ENCODE data around the gene PLBD1. TPM values are rescaled to one million over a fixed set of nuclear protein-coding genes. Genes with fewer than 3 reads are reported as not detected.

Gene PLBD1
- polyA plus RNA-seq, 2 of the 4 experiments (the other 2 are of a cell fraction) = 4.9 to 10.3 TPM

DNA sequence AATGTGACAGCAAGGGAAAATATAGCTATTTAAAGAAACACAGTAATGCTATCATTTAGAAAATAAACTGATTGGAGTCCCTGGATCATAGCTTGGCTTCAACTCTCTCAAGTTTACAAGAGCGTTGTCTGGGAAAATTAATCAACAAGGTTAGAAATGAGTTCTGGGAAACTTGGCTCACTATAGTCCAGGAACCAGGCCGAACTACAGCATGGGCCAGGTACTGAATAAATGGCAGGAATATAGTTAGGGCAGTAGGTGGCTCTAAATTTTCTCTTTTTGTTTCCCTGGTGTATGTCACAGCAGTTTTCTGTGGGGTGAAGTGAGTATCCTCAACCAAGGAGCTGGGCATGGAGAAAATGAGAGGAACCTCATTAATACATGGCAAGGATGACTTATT lies 72.4 kb downstream of the PLBD1 start (continued):
- TF ChIP-seq NFE2L2 (conservative IDR thresholded peaks at IDR 0.05; ENCODE audit: low read length) (no peak), NR3C1 (IDR thresholded peaks at IDR 0.05) (no peak)

DNA sequence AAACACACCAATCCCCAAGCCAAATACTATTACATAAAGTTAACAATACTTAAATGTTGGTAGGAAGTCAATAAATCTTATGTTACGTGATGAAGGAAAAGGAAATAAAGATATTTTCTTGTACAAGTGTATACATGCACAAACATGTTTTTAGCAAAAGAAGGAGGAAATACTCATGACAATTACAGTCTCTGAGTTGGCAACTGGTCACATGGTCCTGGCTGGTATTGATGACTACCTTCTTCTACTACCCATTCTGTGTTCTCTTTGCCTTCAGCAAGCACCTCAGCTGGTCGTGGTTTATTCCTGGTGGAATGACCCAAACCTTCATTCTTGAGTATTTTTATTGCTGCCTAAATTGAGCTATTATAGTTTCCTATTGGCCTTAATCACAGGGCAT lies 84.8 kb downstream of the PLBD1 start:
- H3K9me3 ChIP-seq = no peaks in the 10 kb centered on the region
- H3K4me2 ChIP-seq = no peak overlapping the region
- DNase-seq (ENCODE audit: low read depth in 1 of 2, low spot score in 1 of 2) = no peak
- WGBS (ENCODE audit: missing lambda C conversion rate) = 77% methylated on average over 2 of the region's 2 CpGs
- POLR2A ChIA-PET = no interaction called here
- no peak for TF ChIP-seq MAX (IDR thresholded peaks at IDR 0.05)
- TF ChIP-seq ESRRA (IDR thresholded peaks at IDR 0.05; ENCODE audit: borderline replicate concordance, low read length) = no peak
- no peak for TF ChIP-seq ZNF302 (CRISPR knock-in tag; IDR thresholded peaks at IDR 0.05)
- TF ChIP-seq HOXB13 (CRISPR knock-in tag; IDR thresholded peaks at IDR 0.05; ENCODE audit: low read depth) = no peak
- TF ChIP-seq EHMT2 (IDR thresholded peaks at IDR 0.05; ENCODE audit: low read depth) = no peak
- TF ChIP-seq MAZ (IDR thresholded peaks at IDR 0.05; ENCODE audit: borderline replicate concordance, low read depth, low read length) = no peak
- no peak for TF ChIP-seq GATA3 (IDR thresholded peaks at IDR 0.05; ENCODE audit: borderline replicate concordance)
- TF ChIP-seq, protein P1, sequence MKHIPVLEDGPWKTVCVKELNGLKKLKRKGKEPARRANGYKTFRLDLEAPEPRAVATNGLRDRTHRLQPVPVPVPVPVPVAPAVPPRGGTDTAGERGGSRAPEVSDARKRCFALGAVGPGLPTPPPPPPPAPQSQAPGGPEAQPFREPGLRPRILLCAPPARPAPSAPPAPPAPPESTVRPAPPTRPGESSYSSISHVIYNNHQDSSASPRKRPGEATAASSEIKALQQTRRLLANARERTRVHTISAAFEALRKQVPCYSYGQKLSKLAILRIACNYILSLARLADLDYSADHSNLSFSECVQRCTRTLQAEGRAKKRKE (CRISPR knock-in tag; IDR thresholded peaks at IDR 0.05; ENCODE audit: low read depth) = no peak
- no peak for TF ChIP-seq RCOR1 (IDR thresholded peaks at IDR 0.05; ENCODE audit: low read depth, low read length)
- no peak for TF ChIP-seq BHLHE40 (IDR thresholded peaks at IDR 0.05; ENCODE audit: low read depth, low read length)
- no peak for TF ChIP-seq JUN (IDR thresholded peaks at IDR 0.05)
- TF ChIP-seq RAD21 (conservative IDR thresholded peaks at IDR 0.05 in 1 of 2, IDR thresholded peaks at IDR 0.05 in 1 of 2) = no peak
- TF ChIP-seq ZFP36 (IDR thresholded peaks at IDR 0.05; ENCODE audit: borderline replicate concordance, partially characterized antibody) = no peak
- TF ChIP-seq, protein P2, sequence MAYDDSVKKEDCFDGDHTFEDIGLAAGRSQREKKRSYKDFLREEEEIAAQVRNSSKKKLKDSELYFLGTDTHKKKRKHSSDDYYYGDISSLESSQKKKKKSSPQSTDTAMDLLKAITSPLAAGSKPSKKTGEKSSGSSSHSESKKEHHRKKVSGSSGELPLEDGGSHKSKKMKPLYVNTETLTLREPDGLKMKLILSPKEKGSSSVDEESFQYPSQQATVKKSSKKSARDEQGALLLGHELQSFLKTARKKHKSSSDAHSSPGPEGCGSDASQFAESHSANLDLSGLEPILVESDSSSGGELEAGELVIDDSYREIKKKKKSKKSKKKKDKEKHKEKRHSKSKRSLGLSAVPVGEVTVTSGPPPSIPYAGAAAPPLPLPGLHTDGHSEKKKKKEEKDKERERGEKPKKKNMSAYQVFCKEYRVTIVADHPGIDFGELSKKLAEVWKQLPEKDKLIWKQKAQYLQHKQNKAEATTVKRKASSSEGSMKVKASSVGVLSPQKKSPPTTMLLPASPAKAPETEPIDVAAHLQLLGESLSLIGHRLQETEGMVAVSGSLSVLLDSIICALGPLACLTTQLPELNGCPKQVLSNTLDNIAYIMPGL (CRISPR knock-in tag; IDR thresholded peaks at IDR 0.05; ENCODE audit: borderline replicate concordance) = no peak
- no peaks in the 10 kb centered on the region for H3K4me1 ChIP-seq
- CTCF ChIA-PET = no interaction called here
- FAIRE-seq = no peak
- ATAC-seq = no peak
- no peak overlapping the region for H3K4me3 ChIP-seq
- H3K27ac ChIP-seq = no peak overlapping the region

GRCh38 chr12:14482361-14482760 lies 85.3 kb downstream of the PLBD1 start:
- no peak for ATAC-seq
- no peak for DNase-seq (ENCODE audit: low read depth in 1 of 2, low spot score in 1 of 2)
- 94% methylated on average over 1 of the region's 1 CpG for WGBS (ENCODE audit: missing lambda C conversion rate)
- POLR2A ChIA-PET = no interaction called here
- no peak for FAIRE-seq
- Histone ChIP-seq H3K4me2 (no peak overlapping the region), H3K4me1 (no peaks in the 10 kb centered on the region), H3K4me3 (no peak overlapping the region), H3K9me3 (no peaks in the 10 kb centered on the region), H3K27ac (no peak overlapping the region)
- TF ChIP-seq CTCF (IDR thresholded peaks at IDR 0.05) = no peak
- CTCF ChIA-PET = no interaction called here

DNA sequence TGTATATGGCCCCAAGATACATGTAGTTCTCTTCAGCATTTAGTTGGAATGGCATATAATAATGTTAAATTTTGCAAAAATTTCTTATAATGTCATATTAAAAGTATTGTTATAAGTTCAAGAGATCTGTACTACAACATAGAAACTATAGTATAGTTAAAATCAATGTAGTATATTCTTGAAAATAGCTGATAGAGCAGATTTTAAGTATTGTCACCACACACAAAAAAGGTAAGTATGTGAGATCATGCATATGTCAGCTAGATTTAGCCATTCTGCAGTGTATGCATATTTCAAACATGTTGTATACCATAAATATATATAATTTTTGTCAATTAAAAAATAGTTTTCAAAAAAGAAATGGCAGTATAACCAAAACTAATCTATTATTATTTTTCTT lies 86.5 kb downstream of the PLBD1 start:
- H3K27ac ChIP-seq = no peak overlapping the region
- DNase-seq (ENCODE audit: low read depth in 1 of 2, low spot score in 1 of 2) (no peak), FAIRE-seq (no peak), ATAC-seq (no peak)
- H3K4me3 ChIP-seq = no peak overlapping the region
- ChIA-PET POLR2A (no interaction called here), CTCF (interaction anchor here (0.5 kb wide), 1 partner anchor 193 kb away, joined by 3 read pairs; no protein-coding TSS in a partner anchor)
- H3K4me2 ChIP-seq = no peak overlapping the region
- no peaks in the 10 kb centered on the region for H3K9me3 ChIP-seq
- TF ChIP-seq MAZ (IDR thresholded peaks at IDR 0.05; ENCODE audit: borderline replicate concordance, low read depth, low read length) (no peak), MAFK (IDR thresholded peaks at IDR 0.05; ENCODE audit: partially characterized antibody) (peak; percentile 89)
- H3K4me1 ChIP-seq = no peaks in the 10 kb centered on the region

Measured in A549 (cell line).